Thyroid gland (tissue), 4 donors: ENCODE results near the gene MAJIN.
A peak's percentile ranks its signal among the peaks of the same experiment; 100 is the strongest.

Experiments used
- CTCF ChIP-seq, 6 experiments: fragments of 200-600 bp in 3 of 6; fragments of 450-650 bp in 3 of 6; sonication (generic) in 3 of 6; IDR thresholded peaks; one replicate each; pipeline ENCODE4 v1.5.1; 2016 to 2019; ENCODE audit warnings: antibody characterized with exemption in 6 of 6, mild to moderate bottlenecking in 2 of 6, inconsistent platforms in 1 of 6, moderate library complexity in 1 of 6
- POLR2A ChIP-seq, 2 donors: fragments of 450-650 bp; IDR thresholded peaks; one replicate each; pipeline ENCODE4 v1.6.1; 2017; ENCODE audit warnings: antibody characterized with exemption in 2 of 2, mild to moderate bottlenecking in 2 of 2, moderate library complexity in 1 of 2

GRCh38 chr11:64923944-64924909, 47.7 kb downstream of the MAJIN start, which contains the start of gene PPP2R5B:
- TF ChIP-seq CTCF (IDR thresholded peaks at IDR 0.05) (peak in 2 of 6 experiments; percentile 12 to 49), POLR2A (IDR thresholded peaks at IDR 0.05) (peak in 1 of 2 donors; percentile 84)
